Panc1 (cell line): ENCODE results near the gene OSBPL10. TPM values are rescaled to one million over a fixed set of nuclear protein-coding genes. Genes with fewer than 3 reads are reported as not detected.

Experiments used
- ATAC-seq: fragments of 200-7000 bp; cut with Tn5 transposase; 2 replicates; pipeline ENCODE4 v1.9.1; 2020; ENCODE audit warnings: mild to moderate bottlenecking, moderate library complexity
- BruUV-seq: library from RNA; stranded (reverse); fragments of 400-500 nt; replicated peaks from 2 replicates; lab custom pipeline; 2021; lab: Mats Ljungman, UMichigan
- CTCF ChIA-PET: fragments of 300-600 bp; sonication (Branson Sonifier 250); formaldehyde crosslinking; loops from one replicate; lab custom pipeline; 2022; ENCODE audit warnings: antibody characterized with exemption; lab: Charles Lee
- POLR2A ChIA-PET: fragments of 300-600 bp; sonication (Branson Sonifier 250); formaldehyde crosslinking; loops from one replicate; lab custom pipeline; 2022; ENCODE audit warnings: antibody characterized with exemption; lab: Charles Lee
- DNase-seq: peaks from one replicate; pipeline ENCODE4 v3.0.0-alpha.2; 2010; ENCODE audit warnings: low read depth, low spot score
- H3K27ac ChIP-seq: 2 replicates; pipeline ENCODE4 v1.5.1; 2011; ENCODE audit warnings: mild to moderate bottlenecking, low read length, inconsistent platforms
- H3K27me3 ChIP-seq: fragments of 200-500 bp; sonication (Bioruptor generic); 2 replicates; pipeline ENCODE4 v1.6.0; 2014; ENCODE audit warnings: low read length, inconsistent platforms; ENCODE audit not compliant: control insufficient read depth, insufficient read depth
- H3K36me3 ChIP-seq: fragments of 200-500 bp; sonication (Bioruptor generic); 2 replicates; pipeline ENCODE4 v1.5.1; 2014; ENCODE audit warnings: inconsistent platforms, mild to moderate bottlenecking, low read length, moderate library complexity; ENCODE audit not compliant: control insufficient read depth, insufficient read depth
- H3K4me1 ChIP-seq: 2 replicates; pipeline ENCODE4 v1.5.1; 2011; ENCODE audit warnings: inconsistent platforms, mild to moderate bottlenecking, low read length, moderate library complexity; ENCODE audit not compliant: control insufficient read depth, insufficient read depth
- H3K4me3 ChIP-seq, 2 experiments: 2 replicates each; pipeline ENCODE4 v1.5.1; 2011 to 2012; ENCODE audit warnings: low read depth in 2 of 2, low read length in 2 of 2, mild to moderate bottlenecking in 2 of 2, inconsistent platforms in 1 of 2, moderate library complexity in 1 of 2
- H3K9me3 ChIP-seq: fragments of 200-500 bp; sonication (Bioruptor generic); 2 replicates; pipeline ENCODE4 v1.5.1; 2014; ENCODE audit warnings: low read depth, mild to moderate bottlenecking, inconsistent platforms, low read length, moderate library complexity; ENCODE audit not compliant: control insufficient read depth, insufficient read depth
- POLR2AphosphoS5 ChIP-seq: IDR thresholded peaks from 2 replicates; pipeline ENCODE4 v1.6.1; 2012; ENCODE audit warnings: mild to moderate bottlenecking, low read depth, low read length, moderate library complexity
- SIN3A ChIP-seq: IDR thresholded peaks from 2 replicates; pipeline ENCODE4 v1.6.1; 2012; ENCODE audit warnings: low read depth, mild to moderate bottlenecking, low read length, moderate library complexity, borderline replicate concordance; ENCODE audit not compliant: insufficient read depth
- TCF7L2 ChIP-seq: IDR thresholded peaks from 2 replicates; pipeline ENCODE4 v1.6.1; 2011; ENCODE audit warnings: mild to moderate bottlenecking, low read depth, low read length, inconsistent platforms
- in situ Hi-C: cut with HindIII; loops from 2 replicates; pipeline ENCODE4 v1.10.0; 2016; ENCODE audit warnings: low sequenced_read_pairs, low pct_unique_long_range_greater_than_20kb
- intact Hi-C: fragments of 100-400 bp; cut with micrococcal nuclease; formaldehyde crosslinking; loops from one replicate; pipeline ENCODE4 v1.10.0; 2022; ENCODE audit not compliant: unreplicated experiment
- total RNA-seq: library from RNA; stranded (reverse); gene quantifications from one replicate; pipeline ENCODE4 v1.2.1, GENCODE V29; 2021; ENCODE audit not compliant: unreplicated experiment
- TF ChIP-seq, protein P1 (sequence below), 2 experiments: IDR thresholded peaks; 2 replicates each; pipeline ENCODE4 v1.6.1; 2011 to 2012; ENCODE audit warnings: low read depth in 2 of 2, control low read depth in 1 of 2, low read length in 1 of 2, mild to moderate bottlenecking in 1 of 2, moderate library complexity in 1 of 2; ENCODE audit not compliant: insufficient read depth in 1 of 2
- TF ChIP-seq, protein P2 (sequence below): fragments of 450-650 bp; IDR thresholded peaks from 2 replicates; pipeline ENCODE4 v1.5.1; 2017; ENCODE audit warnings: mild to moderate bottlenecking

Gene OSBPL10
- total RNA-seq, 1 experiment from 2014 or later = 88.1 TPM

- Histone ChIP-seq H3K27ac (0 out of 2 replicates have a peak overlapping the region, but pooled peaks have one; percentile 13), H3K4me1 (peaks cover 34% of the 10 kb centered on the region), H3K36me3 (no peaks in the 10 kb centered on the region), H3K27me3 (no peaks in the 10 kb centered on the region), H3K9me3 (no peaks in the 10 kb centered on the region), H3K4me3 (no peak overlapping the region)
- ChIA-PET POLR2A (no interaction called here), CTCF (no interaction called here)
- no TSS peak for BruUV-seq
- TF ChIP-seq, protein P1, sequence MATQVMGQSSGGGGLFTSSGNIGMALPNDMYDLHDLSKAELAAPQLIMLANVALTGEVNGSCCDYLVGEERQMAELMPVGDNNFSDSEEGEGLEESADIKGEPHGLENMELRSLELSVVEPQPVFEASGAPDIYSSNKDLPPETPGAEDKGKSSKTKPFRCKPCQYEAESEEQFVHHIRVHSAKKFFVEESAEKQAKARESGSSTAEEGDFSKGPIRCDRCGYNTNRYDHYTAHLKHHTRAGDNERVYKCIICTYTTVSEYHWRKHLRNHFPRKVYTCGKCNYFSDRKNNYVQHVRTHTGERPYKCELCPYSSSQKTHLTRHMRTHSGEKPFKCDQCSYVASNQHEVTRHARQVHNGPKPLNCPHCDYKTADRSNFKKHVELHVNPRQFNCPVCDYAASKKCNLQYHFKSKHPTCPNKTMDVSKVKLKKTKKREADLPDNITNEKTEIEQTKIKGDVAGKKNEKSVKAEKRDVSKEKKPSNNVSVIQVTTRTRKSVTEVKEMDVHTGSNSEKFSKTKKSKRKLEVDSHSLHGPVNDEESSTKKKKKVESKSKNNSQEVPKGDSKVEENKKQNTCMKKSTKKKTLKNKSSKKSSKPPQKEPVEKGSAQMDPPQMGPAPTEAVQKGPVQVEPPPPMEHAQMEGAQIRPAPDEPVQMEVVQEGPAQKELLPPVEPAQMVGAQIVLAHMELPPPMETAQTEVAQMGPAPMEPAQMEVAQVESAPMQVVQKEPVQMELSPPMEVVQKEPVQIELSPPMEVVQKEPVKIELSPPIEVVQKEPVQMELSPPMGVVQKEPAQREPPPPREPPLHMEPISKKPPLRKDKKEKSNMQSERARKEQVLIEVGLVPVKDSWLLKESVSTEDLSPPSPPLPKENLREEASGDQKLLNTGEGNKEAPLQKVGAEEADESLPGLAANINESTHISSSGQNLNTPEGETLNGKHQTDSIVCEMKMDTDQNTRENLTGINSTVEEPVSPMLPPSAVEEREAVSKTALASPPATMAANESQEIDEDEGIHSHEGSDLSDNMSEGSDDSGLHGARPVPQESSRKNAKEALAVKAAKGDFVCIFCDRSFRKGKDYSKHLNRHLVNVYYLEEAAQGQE (IDR thresholded peaks at IDR 0.05; ENCODE audit: insufficient read depth in 1 of 2, low read depth in 2 of 2, low read length in 1 of 2) = no peak
- TF ChIP-seq SIN3A (no peak), TCF7L2 (no peak), POLR2AphosphoS5 (no peak)
- TF ChIP-seq, protein P2, sequence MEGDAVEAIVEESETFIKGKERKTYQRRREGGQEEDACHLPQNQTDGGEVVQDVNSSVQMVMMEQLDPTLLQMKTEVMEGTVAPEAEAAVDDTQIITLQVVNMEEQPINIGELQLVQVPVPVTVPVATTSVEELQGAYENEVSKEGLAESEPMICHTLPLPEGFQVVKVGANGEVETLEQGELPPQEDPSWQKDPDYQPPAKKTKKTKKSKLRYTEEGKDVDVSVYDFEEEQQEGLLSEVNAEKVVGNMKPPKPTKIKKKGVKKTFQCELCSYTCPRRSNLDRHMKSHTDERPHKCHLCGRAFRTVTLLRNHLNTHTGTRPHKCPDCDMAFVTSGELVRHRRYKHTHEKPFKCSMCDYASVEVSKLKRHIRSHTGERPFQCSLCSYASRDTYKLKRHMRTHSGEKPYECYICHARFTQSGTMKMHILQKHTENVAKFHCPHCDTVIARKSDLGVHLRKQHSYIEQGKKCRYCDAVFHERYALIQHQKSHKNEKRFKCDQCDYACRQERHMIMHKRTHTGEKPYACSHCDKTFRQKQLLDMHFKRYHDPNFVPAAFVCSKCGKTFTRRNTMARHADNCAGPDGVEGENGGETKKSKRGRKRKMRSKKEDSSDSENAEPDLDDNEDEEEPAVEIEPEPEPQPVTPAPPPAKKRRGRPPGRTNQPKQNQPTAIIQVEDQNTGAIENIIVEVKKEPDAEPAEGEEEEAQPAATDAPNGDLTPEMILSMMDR = no peak
- intact Hi-C loops (no loop called here), in situ Hi-C loops (no loop called here)
- ATAC-seq (peak; percentile 66), DNase-seq (no peak)
These were observed 62.6 kb downstream of the OSBPL10 start for GRCh38 chr3:31918179-31919150.

DNA sequence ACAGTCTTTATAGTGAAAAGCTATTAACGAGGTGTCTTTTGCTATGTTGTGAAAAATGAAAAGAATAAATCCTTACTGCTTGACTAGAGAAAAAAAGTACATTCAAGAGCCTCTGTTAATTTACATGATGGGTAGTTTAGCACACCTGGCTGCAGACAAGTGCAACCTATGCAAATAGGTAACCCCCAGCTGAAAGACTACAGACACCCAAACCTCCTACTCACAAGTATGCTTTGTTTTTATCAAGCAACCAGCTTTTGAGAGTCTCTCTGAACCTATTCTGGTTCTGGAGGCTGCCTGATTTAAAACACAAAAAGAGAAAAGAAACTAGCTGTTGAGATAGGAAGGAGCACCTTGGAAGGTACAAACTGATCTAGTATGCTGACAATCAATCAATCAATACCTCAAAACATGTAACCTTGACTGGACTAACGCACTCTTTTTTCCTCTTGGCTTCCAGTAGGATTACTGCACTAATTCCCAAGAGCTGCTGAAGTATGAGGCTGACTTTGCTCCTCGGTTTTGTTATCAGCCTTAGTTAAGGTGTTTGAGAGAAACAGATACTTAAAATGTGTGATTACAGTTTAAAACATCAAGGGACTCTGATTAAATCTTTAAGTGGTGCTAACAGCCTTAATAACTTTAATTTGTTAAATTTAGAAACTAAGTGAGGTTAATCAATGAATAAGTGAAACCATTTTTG lies 63.6 kb downstream of the OSBPL10 start:
- Histone ChIP-seq H3K9me3 (no peaks in the 10 kb centered on the region), H3K27me3 (no peaks in the 10 kb centered on the region), H3K27ac (peak overlapping the region; percentile 23; the same call in 1 of the 2 replicates), H3K36me3 (no peaks in the 10 kb centered on the region), H3K4me3 (no peak overlapping the region), H3K4me1 (peaks cover 27% of the 10 kb centered on the region)
- ChIA-PET POLR2A (no interaction called here), CTCF (no interaction called here)
- DNase-seq (no peak), ATAC-seq (no peak)
- TF ChIP-seq, protein P2 = no peak
- TF ChIP-seq SIN3A = no peak
- no peak for TF ChIP-seq TCF7L2
- TF ChIP-seq POLR2AphosphoS5 = no peak
- TF ChIP-seq, protein P1 (IDR thresholded peaks at IDR 0.05; ENCODE audit: insufficient read depth in 1 of 2, low read depth in 2 of 2, low read length in 1 of 2) = no peak
- in situ Hi-C loops (no loop called here), intact Hi-C loops (no loop called here)
- no TSS peak for BruUV-seq
